Dermis microvascular lymphatic vessel endothelial cell (primary cell): ENCODE data around the gene ETV3L. TPM values are rescaled to one million over a fixed set of nuclear protein-coding genes. Genes with fewer than 3 reads are reported as not detected.
"Not testable (repeated sequence)": the region's sequence is repeated elsewhere in the genome, so short reads cannot be mapped to it uniquely, and the experiment has no call there.

Source experiments
- DNase-seq, 2 donors: peaks; one replicate each; pipeline versions ENCODE4 v3.0.0 to v3.0.0-alpha.2; 2010; ENCODE audit warnings: low read depth in 2 of 2
- total RNA-seq: library from RNA; depleted of rRNA; stranded (reverse); fragments of >200 nt; gene quantifications from 2 replicates; pipeline ENCODE4 v1.2.1, GENCODE V29; 2014

ETV3L gene
- total RNA-seq, 1 donor from 2014 or later, result not detected

DNA sequence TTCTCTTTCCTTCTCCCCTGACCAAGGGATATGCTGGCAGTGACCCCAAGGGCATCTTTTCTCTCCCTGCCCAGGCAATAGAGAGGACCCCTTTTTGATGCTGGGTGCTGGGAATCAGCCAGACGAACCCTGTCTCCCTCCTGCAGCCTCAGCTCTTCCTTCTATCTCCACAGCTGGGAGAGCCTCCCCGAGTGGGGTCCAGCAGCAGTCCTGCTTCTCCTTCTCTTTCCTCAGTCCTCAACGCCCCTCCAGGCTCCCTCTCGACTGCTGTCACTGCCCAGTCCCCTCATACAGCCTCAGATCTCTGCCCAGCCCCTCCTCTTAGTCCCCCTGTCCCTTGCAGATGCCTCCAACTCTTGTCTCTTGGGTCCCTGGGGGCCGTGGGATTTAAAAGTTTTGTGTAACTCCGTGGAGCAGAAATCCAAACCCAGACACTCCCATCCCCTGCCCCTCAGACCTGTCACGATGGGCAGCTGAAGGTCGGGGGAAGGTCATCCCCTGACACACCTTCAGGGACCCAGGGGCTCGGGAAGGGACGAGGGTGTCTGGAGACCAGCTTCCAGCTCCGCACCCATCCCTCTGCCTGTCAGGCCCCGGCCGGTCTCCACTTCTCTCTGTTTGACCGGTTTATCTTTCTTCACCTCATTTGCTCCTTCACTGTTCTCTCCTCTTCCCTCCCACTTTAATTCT is 5.8 kb upstream of the ETV3L start:
- DNase-seq, result no peak

DNA sequence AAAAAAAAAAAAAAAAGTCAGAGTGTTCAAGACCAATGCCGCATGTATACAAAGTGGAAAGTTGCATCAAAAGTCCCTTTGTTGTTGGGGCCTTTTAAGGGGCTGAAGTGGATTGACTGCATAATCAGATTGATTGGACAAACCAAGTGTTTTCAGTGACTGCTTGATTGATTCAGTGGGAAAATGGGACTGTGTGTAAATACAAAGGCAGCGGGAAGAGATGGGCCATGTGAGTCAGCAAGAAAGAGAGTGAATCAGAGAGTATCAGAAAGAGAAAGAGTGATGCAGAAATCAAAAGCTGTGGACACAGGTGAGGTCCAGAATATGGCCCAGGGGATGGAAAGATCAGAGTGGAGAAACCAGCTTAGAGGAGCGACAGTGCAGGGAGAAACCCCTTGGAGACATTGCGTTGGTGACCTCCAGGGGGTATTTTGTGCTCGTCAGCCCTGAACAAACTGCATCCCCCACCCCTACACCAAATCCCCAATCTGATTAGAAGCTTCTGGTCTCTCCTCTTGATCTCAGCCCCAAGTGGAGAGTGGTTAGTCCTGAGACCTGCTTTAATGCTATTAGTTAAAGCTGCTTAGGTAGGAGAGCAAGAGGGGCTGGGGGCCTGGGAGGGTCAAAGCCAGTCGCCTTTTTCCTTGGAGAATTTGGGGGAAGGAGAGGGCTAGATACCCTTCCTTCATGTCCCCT is 5.1 kb upstream of the ETV3L start:
- DNase-seq, result no peak

DNA sequence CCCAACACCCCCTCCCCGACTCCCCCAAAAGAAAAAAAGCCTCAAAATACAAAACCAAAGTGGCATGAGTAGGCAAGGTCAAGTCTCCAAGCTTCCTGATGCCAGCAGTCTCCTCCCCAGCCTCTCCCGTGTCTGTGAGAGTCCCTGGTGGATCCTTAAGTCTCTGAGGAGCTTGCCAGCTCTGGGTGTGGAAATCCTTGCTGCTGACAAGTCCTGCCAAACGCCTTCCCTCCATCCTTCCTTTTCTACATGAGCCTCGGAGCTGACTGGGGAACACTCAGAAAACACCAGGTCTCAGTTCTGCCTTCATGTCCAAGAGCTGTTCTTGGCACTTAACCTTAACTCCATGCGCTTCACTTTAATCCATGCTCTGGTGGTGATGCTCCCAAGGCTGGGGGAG is 3.7 kb upstream of the ETV3L start:
- no peak for DNase-seq

DNA sequence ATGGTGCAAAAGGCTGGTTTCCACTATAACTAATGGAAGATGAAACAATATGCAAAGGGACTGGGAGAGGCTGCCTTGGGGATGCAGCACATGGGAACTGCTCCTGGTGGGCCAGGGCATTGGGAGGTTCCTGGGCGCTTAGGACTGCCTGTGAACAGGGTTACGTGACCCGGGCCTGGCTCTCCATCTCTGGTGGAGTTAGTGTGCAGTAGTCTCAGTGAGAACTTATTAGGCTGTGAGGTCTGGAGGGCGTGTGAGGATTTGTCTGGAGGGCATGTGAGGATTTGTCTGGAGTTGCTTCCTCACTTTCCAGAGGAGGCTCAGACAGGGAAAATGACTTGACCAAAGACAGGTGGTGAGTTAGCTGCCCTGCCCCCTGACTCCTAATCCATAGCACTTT is 1.5 kb upstream of the ETV3L start:
- DNase-seq, result no peak

DNA sequence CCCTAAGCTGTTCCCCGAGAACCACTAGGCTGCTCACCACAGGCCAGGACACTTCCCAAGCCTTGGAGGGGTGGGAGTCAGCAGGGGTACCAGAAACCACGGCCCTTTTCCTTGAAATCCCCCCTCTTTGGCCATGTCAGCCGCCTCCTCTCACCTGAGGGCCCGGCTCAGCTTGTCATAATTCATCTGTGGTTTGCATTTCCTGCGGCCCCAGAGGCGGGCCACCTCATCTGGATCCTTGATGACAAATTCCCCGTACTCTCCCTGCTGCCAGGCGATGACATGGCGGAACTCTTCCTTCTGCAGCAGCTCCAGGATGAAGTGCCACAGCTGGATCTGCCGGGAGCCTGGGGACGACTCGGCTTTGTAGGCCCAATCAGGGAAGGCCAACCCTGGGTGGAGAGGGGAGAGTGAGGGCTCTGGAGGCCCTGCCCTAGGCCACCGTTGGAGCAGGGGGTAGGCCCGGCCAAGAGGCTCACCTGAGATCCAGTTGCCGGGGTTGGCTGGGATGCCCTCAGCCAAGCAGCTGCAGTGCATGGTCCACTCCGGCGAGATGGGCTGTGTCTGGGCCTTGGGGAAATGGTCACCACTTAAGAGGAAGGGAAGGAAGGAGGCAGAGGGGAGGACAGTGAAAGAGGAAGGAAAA is 498 bp downstream of the ETV3L start:
- not testable (repeated sequence) for DNase-seq

DNA sequence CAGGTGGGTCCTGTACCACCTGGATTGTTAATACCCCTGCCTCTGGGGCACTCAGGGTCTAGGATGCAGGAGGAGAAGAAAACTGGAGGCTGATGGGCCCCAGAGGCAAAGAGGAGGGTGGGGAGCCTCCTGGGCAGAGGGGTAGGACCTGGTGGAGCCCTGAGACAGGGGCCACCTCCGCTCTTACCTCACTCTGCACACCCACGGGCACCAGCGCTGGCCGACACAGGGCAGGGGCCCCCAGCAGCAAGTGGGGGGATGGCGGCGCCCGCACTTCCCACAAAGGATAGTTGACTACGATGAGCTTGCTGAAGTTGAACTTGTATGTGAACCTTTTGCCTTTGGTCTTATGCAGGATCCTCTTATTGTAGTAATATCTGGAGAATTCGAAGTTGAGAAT is 1.1 kb downstream of the ETV3L start:
- no peak for DNase-seq

DNA sequence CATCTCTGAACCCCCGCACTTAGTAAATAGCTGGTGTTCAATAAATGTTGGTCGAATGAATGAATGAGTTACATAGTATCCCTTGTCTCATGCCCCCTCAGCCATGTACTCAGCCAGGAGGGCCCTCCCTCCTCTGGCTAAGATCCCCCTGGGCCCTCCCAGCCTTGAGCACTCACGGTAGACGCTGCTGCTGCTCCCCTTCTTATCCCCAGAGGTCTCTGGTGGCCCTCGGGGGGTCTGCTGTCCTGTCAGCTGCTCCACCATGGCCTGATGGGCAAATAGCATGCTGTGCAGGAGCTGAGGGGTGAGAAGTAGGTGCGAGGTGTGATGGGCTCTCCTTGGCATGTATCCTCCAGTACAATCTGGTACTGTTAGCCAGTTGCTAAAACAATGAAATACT is 1.9 kb downstream of the ETV3L start:
- no peak for DNase-seq

DNA sequence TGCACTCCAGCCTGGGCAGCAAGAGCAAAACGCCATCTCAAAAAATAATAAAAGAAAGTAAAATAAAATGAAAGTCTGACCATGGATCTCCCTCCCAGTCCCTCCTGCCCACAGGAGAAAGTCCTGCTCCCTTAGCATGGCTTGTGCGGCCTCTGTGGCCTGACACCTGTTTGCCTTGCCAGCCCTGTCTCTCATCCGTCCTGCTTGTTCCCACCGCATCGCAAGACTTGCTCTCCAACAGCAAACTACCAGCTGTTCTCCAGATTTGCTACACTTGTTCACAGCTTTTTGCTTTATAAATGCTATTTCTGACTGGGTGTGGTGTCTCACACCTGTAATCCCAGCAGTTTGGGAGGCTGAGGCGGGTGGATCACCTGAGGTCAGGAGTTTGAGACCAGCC is 2.7 kb downstream of the ETV3L start:
- no peak for DNase-seq

DNA sequence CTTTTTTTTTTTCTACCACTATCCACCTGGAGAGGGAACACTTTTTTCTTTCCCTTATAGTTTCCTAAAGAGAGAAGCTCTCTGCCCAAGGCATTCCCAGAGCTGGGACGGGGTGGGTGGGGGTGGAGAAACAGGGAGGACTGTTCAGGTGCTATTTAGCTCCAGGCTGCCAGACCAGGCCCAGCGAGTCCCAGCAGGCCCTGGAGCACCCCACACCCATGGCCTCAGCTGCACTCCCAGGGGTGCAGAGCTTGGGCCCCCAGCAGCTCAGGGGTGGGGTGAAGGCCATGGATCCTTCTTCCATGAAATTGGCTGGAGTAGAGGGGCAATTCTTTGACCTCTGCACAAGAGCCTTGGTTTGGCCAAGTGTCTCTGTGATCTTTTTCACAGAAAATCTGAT is 4.1 kb downstream of the ETV3L start:
- no peak for DNase-seq

DNA sequence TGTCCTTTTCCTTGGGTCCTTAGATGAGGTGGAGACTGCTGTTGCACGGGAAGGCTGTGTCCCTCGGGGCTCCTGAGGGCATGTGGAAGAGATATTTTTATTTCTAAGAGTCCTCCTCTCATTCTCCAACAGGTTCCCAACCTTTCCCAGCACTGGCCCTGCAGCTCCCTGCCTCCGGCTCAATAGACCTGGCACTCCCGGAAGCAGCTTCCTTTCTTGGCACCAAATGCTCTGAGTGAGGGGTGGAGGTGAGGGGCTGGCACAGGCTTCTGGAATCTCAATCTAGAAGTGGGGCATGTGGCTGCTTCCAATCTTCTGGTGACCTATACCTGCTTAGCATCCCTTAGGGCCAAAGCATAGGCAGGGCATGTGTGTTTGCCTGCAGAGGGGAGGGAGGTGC is 4.5 kb downstream of the ETV3L start:
- DNase-seq, result no peak

DNA sequence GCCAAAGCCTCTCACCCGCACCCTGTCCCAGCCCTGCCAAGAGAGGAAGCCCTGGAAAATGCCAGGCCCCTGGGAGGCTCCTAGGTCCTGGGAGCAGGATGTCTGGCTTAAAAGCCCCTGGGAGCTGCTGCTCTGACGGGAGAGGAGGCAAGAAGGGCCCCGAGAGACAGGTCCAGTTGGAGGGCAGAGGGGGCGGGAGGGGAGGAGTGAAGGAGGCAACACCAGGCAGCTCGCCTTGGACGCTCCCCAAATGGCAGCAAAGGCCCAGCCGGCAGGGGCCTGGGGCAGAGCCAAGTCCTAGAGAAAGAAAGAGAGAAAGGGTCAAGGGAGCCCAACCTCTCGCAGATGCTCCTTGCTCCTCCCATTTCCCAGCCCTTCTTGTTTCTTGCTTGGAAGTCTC is 6.8 kb downstream of the ETV3L start:
- DNase-seq, result no peak

DNA sequence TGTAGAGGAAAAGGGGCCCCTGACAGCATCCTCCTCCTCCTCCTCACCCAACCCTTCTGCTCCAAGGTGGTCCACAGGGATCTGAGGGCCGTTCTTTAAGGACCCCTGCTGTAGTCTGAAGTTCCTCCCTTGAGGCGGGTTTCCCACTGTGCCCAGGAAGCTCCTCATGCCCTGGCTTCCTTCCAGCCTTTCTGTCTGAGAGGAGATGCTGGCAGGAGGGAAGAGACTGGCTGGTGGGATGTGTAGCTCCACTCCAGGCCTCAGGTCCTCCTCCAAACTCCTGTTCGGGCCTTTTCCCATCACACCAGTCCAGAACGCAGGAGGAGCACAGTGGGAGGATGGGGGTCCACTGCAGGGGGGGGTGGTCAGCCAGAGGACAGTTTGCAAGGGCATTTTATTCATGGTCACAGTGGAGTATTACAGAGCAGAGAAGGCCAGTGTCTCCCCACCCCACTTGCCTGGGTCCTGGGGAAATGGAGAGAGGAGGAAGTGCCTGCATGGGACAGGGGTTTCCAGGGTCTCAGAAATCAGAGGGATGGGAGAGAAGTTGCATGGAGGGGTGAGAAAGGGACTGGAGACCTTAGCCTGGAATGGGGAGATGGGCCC is 7.8 kb downstream of the ETV3L start:
- DNase-seq, result no peak

DNA sequence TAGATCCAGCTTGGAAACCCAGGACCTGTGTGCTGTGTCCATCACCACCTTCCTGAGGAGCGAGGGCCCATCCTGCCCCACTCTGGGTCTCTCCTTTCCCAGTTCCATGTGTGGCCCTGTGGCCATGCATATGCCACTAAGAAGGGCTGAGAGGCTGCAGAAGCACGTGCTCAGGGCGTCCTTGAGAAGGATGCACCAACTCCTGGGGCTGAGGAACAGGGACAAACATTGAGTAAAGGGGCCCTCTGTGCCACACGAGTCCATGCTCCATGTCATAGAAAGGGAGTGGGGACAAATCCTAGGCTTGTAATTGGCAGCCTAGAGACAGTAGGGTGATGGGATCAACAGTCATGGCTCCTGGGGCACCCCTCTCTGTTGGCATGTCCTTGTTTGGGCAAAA is 8.4 kb downstream of the ETV3L start:
- no peak for DNase-seq

DNA sequence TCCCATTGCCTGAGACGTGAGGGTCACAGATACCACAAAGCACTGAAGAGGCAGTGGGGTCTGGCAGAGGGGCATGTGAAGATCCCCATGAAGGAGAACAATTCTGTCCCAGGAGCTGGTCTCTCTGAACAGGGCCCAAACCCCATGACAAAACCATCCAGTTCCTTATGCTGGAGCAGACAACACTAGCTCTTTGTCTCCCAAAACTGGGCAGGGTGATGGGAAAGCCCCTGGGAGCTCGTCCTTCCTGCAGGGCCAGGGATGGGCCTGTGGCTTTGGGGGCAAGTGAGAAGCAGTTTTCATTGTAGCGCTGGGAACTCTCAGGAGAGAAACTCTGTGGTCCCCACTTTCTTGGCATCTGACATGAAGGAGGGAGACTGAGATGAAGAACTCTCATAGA is 8.8 kb downstream of the ETV3L start:
- no peak for DNase-seq

DNA sequence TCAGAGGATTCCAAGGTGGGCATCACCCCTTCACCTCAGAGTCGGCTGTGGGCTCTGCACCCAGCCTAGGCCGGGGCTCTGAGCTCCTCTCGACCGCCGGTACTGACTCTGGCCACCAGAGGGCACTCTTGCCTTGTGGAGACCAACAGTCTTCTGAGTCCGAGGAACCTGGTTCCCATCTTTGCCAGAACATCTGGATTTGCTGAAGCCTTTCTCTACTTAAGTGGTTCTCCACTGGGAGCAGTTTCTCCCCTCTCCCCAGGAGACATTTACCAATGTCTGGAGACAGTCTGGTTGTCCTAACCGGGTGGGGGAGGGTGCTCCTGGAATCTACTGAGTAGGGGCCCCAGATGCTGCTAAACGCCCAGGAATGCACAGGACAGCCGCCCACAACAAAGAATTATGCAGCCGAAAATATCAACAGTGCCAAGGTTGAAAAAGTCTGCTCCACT is 9.4 kb downstream of the ETV3L start:
- peak; percentile 39 to 69 for DNase-seq

DNA sequence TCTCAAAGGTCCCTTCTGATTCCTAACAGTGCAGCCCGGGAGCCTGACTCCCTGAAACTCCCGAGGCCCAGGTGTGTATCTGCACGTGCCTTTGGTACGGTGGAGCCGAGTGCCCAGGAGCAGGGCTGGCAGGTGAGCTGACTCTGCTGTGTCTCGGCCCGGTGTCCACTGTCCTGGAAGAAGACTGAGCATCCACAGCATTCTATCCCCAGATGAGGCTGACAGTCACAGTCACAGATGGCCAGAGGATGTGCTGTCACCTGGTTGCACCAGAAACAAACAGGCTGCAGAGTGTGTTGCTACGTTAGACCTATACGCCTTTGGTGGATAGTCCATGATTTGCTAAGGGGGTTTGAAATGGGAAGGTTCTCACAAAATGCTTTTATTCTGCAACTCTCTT is 9.8 kb downstream of the ETV3L start:
- no peak for DNase-seq

DNA sequence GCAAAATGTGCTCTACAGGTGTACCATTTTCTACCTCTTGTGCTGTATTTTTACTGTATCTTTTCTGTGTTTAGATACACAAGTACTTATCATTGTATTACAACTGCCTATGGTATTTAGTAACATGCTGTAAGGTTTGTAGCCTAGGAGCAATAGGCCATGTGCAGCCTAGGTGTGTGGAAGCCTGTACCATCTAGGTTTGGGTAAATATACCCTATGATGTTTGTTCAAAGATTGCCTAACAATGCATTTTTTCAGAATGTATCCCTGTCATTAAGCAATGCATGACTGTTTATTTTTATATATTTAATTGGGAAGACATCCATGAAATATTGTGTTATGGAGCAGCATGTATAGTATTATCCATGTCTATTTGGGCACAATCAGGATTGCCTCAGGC is 11.0 kb downstream of the ETV3L start:
- DNase-seq, result no peak

DNA sequence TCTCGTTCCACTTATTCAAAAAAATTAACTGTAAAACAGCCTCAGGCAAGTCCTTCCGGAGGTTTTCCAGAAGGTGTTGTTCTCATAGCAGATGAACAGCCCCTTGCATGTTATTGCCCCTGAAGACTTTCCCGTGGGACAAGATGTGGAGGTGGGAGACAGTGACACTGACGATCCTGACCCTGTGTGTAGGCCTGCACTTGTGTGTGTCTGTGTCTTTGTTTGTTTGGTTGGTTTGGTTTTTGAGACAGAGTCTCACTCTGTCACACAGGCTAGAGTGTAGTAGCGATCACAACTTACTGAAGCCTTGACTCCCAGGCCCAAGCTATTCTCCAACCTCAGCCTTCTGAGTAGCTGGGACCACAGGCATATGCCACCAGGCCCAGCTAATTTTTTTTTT is 12.6 kb downstream of the ETV3L start:
- no peak for DNase-seq

DNA sequence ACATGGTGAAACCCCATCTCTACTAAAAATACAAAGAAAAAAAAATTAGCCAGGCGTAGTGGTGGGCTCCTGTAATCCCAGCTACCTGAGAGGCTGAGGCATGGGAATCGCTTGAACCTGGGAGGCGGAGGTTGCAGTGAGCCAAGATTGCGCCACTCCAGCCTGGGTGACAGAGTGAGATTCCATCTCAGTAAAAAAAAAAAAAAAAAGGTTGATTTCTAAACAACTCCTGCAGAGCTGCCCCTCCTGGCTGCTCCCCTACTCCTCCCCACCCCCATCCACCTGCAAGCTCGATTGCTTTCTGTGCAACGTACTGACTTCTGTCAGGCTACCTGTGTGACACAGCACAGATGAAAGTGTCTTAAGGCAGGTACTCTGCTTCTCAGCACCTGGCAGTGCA is 13.3 kb downstream of the ETV3L start:
- no peak for DNase-seq

DNA sequence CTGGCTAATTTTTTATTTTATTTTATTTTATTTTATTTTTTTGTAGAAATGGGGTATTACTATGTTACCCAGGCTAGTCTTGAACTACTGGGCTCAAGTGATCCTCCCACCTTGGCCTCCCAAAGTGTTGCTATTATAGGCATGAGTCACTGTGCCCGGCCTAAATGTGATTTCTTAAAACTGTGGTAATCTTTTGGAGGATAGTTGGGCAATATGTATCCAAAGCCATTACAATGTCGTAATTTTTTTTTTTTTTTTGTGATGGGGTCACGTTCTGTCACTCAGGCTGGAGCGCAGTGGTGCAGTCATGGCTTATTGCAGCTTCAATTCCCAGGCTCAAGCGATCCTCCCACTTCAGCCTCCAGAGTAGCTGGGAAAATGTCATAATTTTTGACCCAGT is 14.2 kb downstream of the ETV3L start:
- DNase-seq, result no peak

DNA sequence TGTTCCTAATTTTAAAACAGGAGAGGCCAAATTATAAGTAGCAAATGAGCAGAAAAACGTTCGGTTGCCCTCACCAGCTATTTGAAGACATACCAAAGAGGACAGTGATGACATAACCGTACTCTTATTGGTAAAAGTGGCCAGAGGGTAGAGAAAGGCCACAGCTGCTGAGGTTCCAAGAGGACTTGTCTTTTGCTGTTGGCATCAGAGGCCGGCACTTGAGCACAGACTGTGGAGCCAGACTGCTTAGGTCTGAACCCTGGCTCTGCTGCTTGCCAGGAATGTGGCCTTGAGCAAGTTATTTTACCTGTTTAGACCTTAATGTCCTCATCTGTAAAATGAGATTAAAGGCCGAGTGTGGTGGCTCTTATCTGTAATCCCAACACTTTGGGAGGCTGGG is 14.9 kb downstream of the ETV3L start:
- DNase-seq, result no peak

DNA sequence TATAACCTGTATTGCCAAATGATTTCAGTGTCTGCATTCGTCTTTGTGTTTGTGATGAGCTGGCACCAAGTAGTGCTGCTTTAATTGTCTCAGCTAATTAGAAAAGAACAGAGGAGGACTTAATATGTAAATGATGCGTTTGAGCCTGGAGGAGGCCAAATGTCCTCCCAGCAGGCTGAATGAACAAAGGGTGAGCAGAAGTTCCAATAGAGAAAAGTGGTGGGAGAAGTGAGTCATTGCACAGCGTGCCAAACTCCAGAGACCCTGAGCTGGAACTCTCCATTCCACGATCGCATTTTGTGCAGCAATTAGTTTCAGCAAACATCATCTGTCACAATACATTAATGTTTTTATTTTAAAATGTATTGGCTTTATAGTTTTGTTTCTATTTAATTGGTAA is 17.9 kb downstream of the ETV3L start:
- no peak for DNase-seq

DNA sequence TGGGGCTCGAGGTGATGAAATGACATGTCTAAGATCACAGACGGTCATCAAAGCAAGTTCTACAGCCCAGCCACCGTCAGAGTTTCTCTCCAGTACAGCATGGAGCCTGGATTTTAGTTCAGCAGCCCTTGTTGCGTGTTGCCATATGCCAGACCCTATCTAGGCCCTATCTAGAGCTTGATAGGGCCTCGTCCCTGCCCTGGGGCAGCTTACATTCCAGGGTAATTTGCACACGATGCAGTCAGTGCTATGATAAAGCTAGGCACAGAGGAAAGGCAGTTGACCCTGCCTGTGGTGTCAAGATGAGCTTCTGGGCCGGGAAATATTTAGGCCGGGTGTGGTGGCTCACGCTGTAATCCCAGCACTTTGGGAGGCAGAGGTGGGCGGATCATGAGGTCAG is 18.9 kb downstream of the ETV3L start:
- DNase-seq, result no peak
